ENCODE data around the gene GRAMD4.

GRAMD4 gene

GRCh38 chr22:46691571-46691970 is 71.4 kb downstream of the GRAMD4 start:
- DNase-seq (ENCODE audit: low read depth): no peak

DNA sequence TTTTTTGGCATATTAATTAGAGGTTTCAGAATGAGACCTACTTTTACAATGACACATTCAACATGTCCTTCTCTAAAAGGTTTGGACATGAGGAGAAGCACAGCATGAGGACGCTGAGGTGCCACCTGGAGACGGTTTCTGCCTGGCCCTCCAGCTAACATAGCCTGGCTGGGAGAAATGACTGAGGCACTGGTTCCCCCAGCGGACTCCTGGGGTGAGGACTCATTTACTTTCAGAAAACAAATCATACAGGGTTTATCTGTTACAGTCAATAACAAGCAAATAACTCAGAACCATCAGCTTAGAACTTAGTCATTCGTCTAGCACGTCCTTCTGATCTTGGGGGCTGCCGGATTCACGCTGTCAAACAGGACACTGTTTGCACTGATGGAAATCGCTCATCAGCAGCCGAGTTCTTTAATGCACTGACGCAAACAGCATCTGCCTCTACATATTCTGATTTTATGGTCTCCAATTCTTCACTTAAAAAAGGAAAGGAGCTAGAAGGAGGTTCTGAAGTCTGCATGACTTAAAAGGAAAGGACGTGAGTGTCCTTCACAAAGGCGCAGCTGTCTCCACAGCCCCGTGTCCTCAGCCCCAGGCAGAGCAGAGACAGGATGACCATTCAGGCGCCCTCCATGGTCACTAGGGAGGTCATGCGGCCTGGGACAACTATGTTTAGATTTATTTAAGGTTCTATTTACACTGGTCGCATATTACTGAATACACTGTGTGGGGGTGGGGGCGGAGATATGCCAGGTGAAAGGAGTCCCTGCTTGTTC is 73.6 kb downstream of the GRAMD4 start:
- DNase-seq (ENCODE audit: low read depth): no peak

- no peak for DNase-seq (ENCODE audit: low read depth)
These were observed 74.4 kb downstream of the GRAMD4 start for GRCh38 chr22:46694416-46695170.

- no peak for DNase-seq (ENCODE audit: low read depth)
These were observed 75.4 kb downstream of the GRAMD4 start for GRCh38 chr22:46695346-46696228.

GRCh38 chr22:46696229-46696518 is 76.0 kb downstream of the GRAMD4 start:
- DNase-seq (ENCODE audit: low read depth): no peak

- no peak for DNase-seq (ENCODE audit: low read depth)
These were observed 76.4 kb downstream of the GRAMD4 start for GRCh38 chr22:46696614-46697013.

GRCh38 chr22:46697811-46698515 is 77.8 kb downstream of the GRAMD4 start:
- DNase-seq (ENCODE audit: low read depth): no peak

DNA sequence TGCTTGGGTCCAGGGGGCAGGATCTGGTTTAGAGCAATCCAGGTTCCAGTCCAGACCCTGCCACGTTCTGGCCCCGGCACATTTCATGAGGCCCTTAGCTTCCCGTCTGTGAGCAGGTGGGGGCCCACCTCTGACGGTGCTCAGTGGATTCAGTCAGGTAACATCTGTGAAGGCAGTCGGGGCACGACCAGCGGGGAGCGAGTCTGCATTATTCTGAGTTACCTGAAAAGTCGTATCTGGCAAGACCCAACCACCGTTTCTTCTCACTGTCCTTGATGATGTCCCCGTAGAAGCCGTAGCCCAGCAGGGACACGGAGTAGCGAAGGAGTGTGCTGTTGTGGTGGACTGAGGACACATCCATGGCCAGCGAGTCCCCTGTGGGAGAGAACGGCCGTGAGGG is 78.9 kb downstream of the GRAMD4 start:
- DNase-seq (ENCODE audit: low read depth): no peak

- no peak for DNase-seq (ENCODE audit: low read depth)
These were observed 81.1 kb downstream of the GRAMD4 start for GRCh38 chr22:46701262-46701661.

DNA sequence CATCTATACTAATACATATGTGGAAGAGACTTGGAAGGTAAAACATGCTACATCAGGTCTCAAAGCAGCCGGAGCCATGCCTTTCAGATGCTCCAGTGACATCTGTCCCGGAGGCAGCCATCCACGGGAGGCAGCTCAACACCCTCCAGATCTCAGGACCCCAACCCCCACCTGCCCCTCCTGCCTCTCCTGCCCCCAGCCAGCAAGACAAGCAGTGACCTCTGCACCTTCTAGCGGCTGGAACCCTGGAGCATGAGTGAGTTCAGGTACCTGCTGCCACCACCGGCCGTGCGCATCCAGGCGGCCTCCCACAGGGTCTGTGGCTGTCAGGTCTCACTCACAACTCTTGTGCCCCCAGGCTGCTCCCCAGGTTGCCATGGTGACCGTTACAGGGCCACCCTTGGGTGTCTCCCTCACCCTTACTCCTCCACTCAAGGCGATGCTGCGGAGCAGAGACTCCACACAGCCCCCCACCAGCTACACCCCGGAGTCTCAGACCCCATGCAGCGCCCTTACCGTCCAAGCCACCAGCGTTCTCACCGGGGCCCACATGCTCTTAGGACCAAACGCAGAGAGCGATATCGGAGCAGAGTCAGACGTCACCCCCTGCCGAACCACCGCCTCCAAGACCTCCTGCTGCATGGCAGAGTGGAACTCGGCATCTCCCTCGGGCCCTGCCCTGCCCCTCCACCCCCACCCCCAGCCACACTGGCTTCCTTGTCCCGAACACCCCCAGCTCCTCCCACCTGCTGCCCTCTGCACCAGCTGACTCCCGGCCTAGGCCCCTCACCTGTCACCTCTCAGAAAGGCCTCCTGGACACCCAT is 83.2 kb downstream of the GRAMD4 start:
- DNase-seq (ENCODE audit: low read depth): no peak

- DNase-seq (ENCODE audit: low read depth): no peak
These were observed 83.8 kb downstream of the GRAMD4 start for GRCh38 chr22:46703996-46704370.

DNA sequence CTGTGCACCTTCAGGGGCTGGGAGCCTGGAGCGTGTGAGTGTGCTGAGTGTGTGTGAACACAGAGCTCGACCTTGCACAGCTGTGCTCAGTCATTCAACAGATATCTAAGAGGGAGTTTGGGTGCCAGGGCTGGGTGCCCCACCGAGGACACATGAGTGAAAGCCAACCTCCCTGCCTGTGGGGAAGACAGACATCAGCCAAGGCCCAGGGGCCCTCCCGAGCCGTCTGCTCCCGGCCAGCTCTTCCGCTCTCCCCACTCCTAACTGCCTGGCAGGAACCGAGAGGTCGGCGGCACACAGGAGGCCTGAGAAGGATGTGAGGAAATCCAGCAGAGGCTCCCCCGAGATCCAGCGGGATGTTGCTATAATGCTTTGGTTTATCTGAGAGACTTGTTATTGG is 85.9 kb downstream of the GRAMD4 start:
- DNase-seq (ENCODE audit: low read depth): no peak

DNA sequence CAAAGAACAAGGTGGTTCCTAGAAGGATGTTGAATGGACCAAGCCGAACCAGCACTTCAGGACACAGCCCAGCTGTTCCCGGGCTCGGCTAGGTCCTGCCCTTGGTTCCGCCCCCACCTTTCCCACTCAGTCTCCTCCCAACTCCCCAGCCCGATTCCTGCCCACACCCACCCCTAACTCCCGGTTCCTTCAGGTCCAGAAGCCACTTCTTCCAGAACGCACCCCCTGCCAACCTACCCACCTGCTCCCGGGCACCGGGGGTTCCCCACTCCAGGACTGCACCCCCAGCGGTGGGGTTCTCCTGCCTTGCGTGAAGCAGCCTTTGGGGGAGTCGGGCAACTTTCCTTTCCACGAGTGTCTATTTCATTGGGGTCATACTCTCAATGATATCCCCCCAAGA is 87.1 kb downstream of the GRAMD4 start:
- no peak for DNase-seq (ENCODE audit: low read depth)

GRCh38 chr22:46707827-46708570 is 87.8 kb downstream of the GRAMD4 start:
- no peak for DNase-seq (ENCODE audit: low read depth)

DNA sequence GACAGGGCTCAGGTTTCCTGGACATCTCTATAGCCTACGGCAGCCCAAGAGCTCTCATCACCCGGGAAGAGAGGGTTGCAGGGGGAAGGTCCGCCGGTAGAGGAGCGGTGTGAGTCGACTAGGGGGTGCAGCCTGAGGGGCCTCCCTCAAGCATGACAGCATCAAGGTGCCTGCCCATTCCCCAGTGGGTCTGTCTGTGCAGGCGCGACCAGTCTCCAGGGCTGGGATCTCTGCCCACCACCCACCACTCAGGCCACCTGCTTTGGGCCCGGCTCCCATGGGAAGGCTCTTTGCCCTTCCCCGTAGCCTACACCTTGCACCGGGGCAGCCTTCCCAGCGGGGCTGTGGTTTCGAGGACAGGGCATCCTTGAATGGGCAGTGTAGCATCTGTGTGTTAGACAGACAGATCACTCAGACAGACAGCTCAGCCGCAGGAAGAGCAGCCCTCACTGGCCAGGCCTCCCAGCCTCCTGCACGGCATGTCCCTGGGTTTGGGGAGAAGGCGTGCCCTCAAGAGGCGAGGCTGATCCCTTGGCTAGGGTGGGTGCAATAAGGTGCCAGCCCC is 88.7 kb downstream of the GRAMD4 start:
- DNase-seq (ENCODE audit: low read depth): no peak

GRCh38 chr22:46710806-46711205 is 90.6 kb downstream of the GRAMD4 start:
- DNase-seq (ENCODE audit: low read depth): no peak

GRCh38 chr22:46712288-46712687 is 92.1 kb downstream of the GRAMD4 start:
- DNase-seq (ENCODE audit: low read depth): no peak

- no peak for DNase-seq (ENCODE audit: low read depth)
These were observed 94.4 kb downstream of the GRAMD4 start for GRCh38 chr22:46714550-46714949.

- DNase-seq (ENCODE audit: low read depth): no peak
These were observed 99.7 kb downstream of the GRAMD4 start for GRCh38 chr22:46719921-46720320.

- DNase-seq (ENCODE audit: low read depth): no peak
These were observed 101.4 kb downstream of the GRAMD4 start for GRCh38 chr22:46721501-46722085.

Measured in activated T-helper 9 cell treated with anti-CD3 and anti-CD28 coated beads, Interleukin-2, amount 50 U/mL, for 16 hours (primary cell).